Measurements from ENCODE around the gene DHRS12.

The DHRS12 gene

GRCh38 chr13:51777921-51778320, 26.0 kb downstream of the DHRS12 start:
- DNase-seq (ENCODE audit: low read depth, low spot score): no peak
- H3K4me3 ChIP-seq (ENCODE audit: low read depth, low read length): no peak overlapping the region
- TF ChIP-seq, protein P1, sequence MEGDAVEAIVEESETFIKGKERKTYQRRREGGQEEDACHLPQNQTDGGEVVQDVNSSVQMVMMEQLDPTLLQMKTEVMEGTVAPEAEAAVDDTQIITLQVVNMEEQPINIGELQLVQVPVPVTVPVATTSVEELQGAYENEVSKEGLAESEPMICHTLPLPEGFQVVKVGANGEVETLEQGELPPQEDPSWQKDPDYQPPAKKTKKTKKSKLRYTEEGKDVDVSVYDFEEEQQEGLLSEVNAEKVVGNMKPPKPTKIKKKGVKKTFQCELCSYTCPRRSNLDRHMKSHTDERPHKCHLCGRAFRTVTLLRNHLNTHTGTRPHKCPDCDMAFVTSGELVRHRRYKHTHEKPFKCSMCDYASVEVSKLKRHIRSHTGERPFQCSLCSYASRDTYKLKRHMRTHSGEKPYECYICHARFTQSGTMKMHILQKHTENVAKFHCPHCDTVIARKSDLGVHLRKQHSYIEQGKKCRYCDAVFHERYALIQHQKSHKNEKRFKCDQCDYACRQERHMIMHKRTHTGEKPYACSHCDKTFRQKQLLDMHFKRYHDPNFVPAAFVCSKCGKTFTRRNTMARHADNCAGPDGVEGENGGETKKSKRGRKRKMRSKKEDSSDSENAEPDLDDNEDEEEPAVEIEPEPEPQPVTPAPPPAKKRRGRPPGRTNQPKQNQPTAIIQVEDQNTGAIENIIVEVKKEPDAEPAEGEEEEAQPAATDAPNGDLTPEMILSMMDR (IDR thresholded peaks at IDR 0.05; ENCODE audit: insufficient read depth, low read length, missing control alignments): no peak
- CTCF ChIA-PET: interaction anchor here (1.1 kb wide), 1 partner anchor 24 kb away, joined by 3 read pairs; no protein-coding TSS in a partner anchor
- POLR2A ChIA-PET: no interaction called here

DNA sequence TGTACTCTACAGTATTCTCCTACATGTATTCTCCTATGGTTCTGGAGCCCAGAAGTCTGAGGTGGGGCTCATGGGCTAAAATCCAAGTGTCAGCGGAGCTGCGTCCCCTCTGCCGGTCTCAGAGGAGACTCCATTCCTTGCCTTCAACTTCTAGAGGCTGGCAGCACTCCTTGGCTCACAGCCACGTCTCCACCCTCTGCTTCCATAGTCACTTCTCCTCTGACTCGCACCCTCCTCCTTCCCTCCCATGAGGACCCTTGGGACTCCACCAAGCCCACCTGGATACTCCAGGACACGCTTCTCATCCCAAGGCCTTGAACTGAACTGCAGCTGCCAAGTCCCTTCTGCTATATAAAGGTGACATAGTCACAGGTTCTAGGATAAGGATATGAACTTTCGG, 27.8 kb downstream of the DHRS12 start:
- no peak overlapping the region for H3K4me3 ChIP-seq (ENCODE audit: low read depth, low read length)
- no peak for DNase-seq (ENCODE audit: low read depth, low spot score)
- ChIA-PET CTCF (no interaction called here), POLR2A (no interaction called here)
- TF ChIP-seq, protein P1 (IDR thresholded peaks at IDR 0.05; ENCODE audit: insufficient read depth, low read length, missing control alignments): no peak

- TF ChIP-seq, protein P1 (IDR thresholded peaks at IDR 0.05; ENCODE audit: insufficient read depth, low read length, missing control alignments): no peak
- ChIA-PET POLR2A (no interaction called here), CTCF (interaction anchor here (0.5 to 1.6 kb wide), 2 partner anchors 8 to 329 kb away, joined by 3 to 6 read pairs; no protein-coding TSS in a partner anchor)
- no peak overlapping the region for H3K4me3 ChIP-seq (ENCODE audit: low read depth, low read length)
- no peak for DNase-seq (ENCODE audit: low read depth, low spot score)
Measured at GRCh38 chr13:51773515-51773914, 30.4 kb downstream of the DHRS12 start.

- no peak overlapping the region for H3K4me3 ChIP-seq (ENCODE audit: low read depth, low read length)
- no peak for DNase-seq (ENCODE audit: low read depth, low spot score)
- TF ChIP-seq, protein P1 (IDR thresholded peaks at IDR 0.05; ENCODE audit: insufficient read depth, low read length, missing control alignments): no peak
- ChIA-PET POLR2A (no interaction called here), CTCF (interaction anchor here (0.5 to 1.6 kb wide), 2 partner anchors 8 to 328 kb away, joined by 3 to 6 read pairs; no protein-coding TSS in a partner anchor)
Measured at GRCh38 chr13:51772781-51773180, 31.2 kb downstream of the DHRS12 start.

- TF ChIP-seq, protein P1 (IDR thresholded peaks at IDR 0.05; ENCODE audit: insufficient read depth, low read length, missing control alignments): no peak
- ChIA-PET POLR2A (no interaction called here), CTCF (interaction anchor here (1.6 to 2.3 kb wide), 2 partner anchors 9 to 338 kb away, joined by 6 to 9 read pairs; no protein-coding TSS in a partner anchor)
- no peak overlapping the region for H3K4me3 ChIP-seq (ENCODE audit: low read depth, low read length)
- no peak for DNase-seq (ENCODE audit: low read depth, low spot score)
Measured at GRCh38 chr13:51772105-51772455, 31.9 kb downstream of the DHRS12 start.

- POLR2A ChIA-PET: no interaction called here
- no peak for DNase-seq (ENCODE audit: low read depth, low spot score)
- TF ChIP-seq, protein P1 (IDR thresholded peaks at IDR 0.05; ENCODE audit: insufficient read depth, low read length, missing control alignments): no peak
- H3K4me3 ChIP-seq (ENCODE audit: low read depth, low read length): no peak overlapping the region
- CTCF ChIA-PET: interaction anchor here (0.8 to 2.3 kb wide), 4 partner anchors 9 to 337 kb away, joined by 3 to 9 read pairs (median 4); no protein-coding TSS in a partner anchor
Measured at GRCh38 chr13:51771418-51772104, 32.4 kb downstream of the DHRS12 start.
